Measurements from ENCODE around the gene RBAK.
"Not testable (repeated sequence)": the region's sequence is repeated elsewhere in the genome, so short reads cannot be mapped to it uniquely, and the experiment has no call there.

The RBAK gene

GRCh38 chr7:5065107-5065407, 19.4 kb downstream of the RBAK start:
- Histone ChIP-seq H3K4me3 (ENCODE audit: insufficient read depth, low read length, poor library complexity, severe bottlenecking) (no peak overlapping the region), H3K36me3 (ENCODE audit: low read length) (peaks cover 84% of the 10 kb centered on the region), H3K27me3 (ENCODE audit: low read length) (no peaks in the 10 kb centered on the region), H3K4me2 (ENCODE audit: low read depth, low read length, poor library complexity, severe bottlenecking) (no peak overlapping the region), H3K9ac (ENCODE audit: low read length) (no peak overlapping the region), H3K9me2 (replicated peaks; ENCODE audit: insufficient read depth, low read length) (no peaks in the 10 kb centered on the region), H3K27ac (ENCODE audit: low read depth, low read length) (no peak overlapping the region), H3F3A (ENCODE audit: insufficient read depth) (0 out of 2 replicates have a peak, but pooled peaks cover 10% of the 10 kb centered on the region), H4K20me1 (ENCODE audit: low read depth, low read length) (no peaks in the 10 kb centered on the region), H2AFZ (ENCODE audit: low read depth, low read length, severe bottlenecking) (no peak overlapping the region), H3K79me2 (ENCODE audit: insufficient read depth, low read length) (no peaks in the 10 kb centered on the region), H3K9me3 (ENCODE audit: insufficient read depth, low read length) (peaks cover 80% of the 10 kb centered on the region)
- TF ChIP-seq EZH2phosphoT487 (conservative IDR thresholded peaks at IDR 0.05; ENCODE audit: low read length), result no peak
- TF ChIP-seq, protein P1, sequence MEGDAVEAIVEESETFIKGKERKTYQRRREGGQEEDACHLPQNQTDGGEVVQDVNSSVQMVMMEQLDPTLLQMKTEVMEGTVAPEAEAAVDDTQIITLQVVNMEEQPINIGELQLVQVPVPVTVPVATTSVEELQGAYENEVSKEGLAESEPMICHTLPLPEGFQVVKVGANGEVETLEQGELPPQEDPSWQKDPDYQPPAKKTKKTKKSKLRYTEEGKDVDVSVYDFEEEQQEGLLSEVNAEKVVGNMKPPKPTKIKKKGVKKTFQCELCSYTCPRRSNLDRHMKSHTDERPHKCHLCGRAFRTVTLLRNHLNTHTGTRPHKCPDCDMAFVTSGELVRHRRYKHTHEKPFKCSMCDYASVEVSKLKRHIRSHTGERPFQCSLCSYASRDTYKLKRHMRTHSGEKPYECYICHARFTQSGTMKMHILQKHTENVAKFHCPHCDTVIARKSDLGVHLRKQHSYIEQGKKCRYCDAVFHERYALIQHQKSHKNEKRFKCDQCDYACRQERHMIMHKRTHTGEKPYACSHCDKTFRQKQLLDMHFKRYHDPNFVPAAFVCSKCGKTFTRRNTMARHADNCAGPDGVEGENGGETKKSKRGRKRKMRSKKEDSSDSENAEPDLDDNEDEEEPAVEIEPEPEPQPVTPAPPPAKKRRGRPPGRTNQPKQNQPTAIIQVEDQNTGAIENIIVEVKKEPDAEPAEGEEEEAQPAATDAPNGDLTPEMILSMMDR (IDR thresholded peaks at IDR 0.05; ENCODE audit: insufficient read depth, low read length, poor library complexity, severe bottlenecking), result no peak

GRCh38 chr7:5068521-5068920, 22.9 kb downstream of the RBAK start:
- H3F3A ChIP-seq (ENCODE audit: insufficient read depth), result 0 out of 2 replicates have a peak, but pooled peaks cover 10% of the 10 kb centered on the region
- H3K79me2 ChIP-seq (ENCODE audit: insufficient read depth, low read length), result no peaks in the 10 kb centered on the region
- H2AFZ ChIP-seq (ENCODE audit: low read depth, low read length, severe bottlenecking), result no peak overlapping the region
- peaks cover 53% of the 10 kb centered on the region for H3K36me3 ChIP-seq (ENCODE audit: low read length)
- H3K27ac ChIP-seq (ENCODE audit: low read depth, low read length), result no peak overlapping the region
- no peak overlapping the region for H3K4me2 ChIP-seq (ENCODE audit: low read depth, low read length, poor library complexity, severe bottlenecking)
- TF ChIP-seq, protein P1 (IDR thresholded peaks at IDR 0.05; ENCODE audit: insufficient read depth, low read length, poor library complexity, severe bottlenecking), result no peak
- TF ChIP-seq EZH2phosphoT487 (conservative IDR thresholded peaks at IDR 0.05; ENCODE audit: low read length), result no peak
- peaks cover 50% of the 10 kb centered on the region for H3K9me3 ChIP-seq (ENCODE audit: insufficient read depth, low read length)
- H3K4me3 ChIP-seq (ENCODE audit: insufficient read depth, low read length, poor library complexity, severe bottlenecking), result no peak overlapping the region
- H3K9ac ChIP-seq (ENCODE audit: low read length), result no peak overlapping the region
- H4K20me1 ChIP-seq (ENCODE audit: low read depth, low read length), result no peaks in the 10 kb centered on the region
- H3K27me3 ChIP-seq (ENCODE audit: low read length), result no peaks in the 10 kb centered on the region
- no peaks in the 10 kb centered on the region for H3K9me2 ChIP-seq (replicated peaks; ENCODE audit: insufficient read depth, low read length)

DNA sequence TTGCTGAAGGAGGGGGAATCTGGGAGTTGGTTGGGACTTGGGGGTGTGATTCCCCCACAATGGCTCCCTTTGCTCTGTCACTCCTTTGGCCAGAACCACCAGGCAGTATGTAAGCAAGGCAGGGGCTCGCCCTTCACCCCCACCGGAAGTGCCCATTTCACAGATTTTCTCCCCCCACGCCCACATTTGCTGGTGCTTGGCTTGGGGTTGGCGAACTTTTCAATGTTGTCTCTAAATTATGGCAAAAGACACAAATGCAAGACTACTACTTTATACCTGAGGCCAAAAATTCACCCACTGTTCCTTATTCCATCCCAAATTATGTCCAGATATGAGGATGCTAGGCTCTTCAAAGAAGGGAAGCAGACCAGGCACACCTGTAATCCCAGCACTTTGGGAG, 24.5 kb downstream of the RBAK start:
- peaks cover 33% of the 10 kb centered on the region for H3K9me3 ChIP-seq (ENCODE audit: insufficient read depth, low read length)

GRCh38 chr7:5075187-5075586, 29.5 kb downstream of the RBAK start:
- H3K9me2 ChIP-seq (replicated peaks; ENCODE audit: insufficient read depth, low read length); H3K4me3 ChIP-seq (ENCODE audit: insufficient read depth, low read length, poor library complexity, severe bottlenecking); H3K27ac ChIP-seq (ENCODE audit: low read depth, low read length); H3K9ac ChIP-seq (ENCODE audit: low read length); H3K27me3 ChIP-seq (ENCODE audit: low read length); H4K20me1 ChIP-seq (ENCODE audit: low read depth, low read length); H3K9me3 ChIP-seq (ENCODE audit: insufficient read depth, low read length); H3K4me2 ChIP-seq (ENCODE audit: low read depth, low read length, poor library complexity, severe bottlenecking); H2AFZ ChIP-seq (ENCODE audit: low read depth, low read length, severe bottlenecking); H3F3A ChIP-seq (ENCODE audit: insufficient read depth); H3K79me2 ChIP-seq (ENCODE audit: insufficient read depth, low read length); H3K36me3 ChIP-seq (ENCODE audit: low read length): not testable (repeated sequence)

More for the DNA sequence above, 24.5 kb downstream of the RBAK start:
- Histone ChIP-seq H3K9me2 (replicated peaks; ENCODE audit: insufficient read depth, low read length) (no peaks in the 10 kb centered on the region), H4K20me1 (ENCODE audit: low read depth, low read length) (no peaks in the 10 kb centered on the region), H3K36me3 (ENCODE audit: low read length) (peaks cover 36% of the 10 kb centered on the region), H2AFZ (ENCODE audit: low read depth, low read length, severe bottlenecking) (no peak overlapping the region), H3F3A (ENCODE audit: insufficient read depth) (no peaks in the 10 kb centered on the region), H3K27me3 (ENCODE audit: low read length) (no peaks in the 10 kb centered on the region), H3K79me2 (ENCODE audit: insufficient read depth, low read length) (no peaks in the 10 kb centered on the region), H3K4me3 (ENCODE audit: insufficient read depth, low read length, poor library complexity, severe bottlenecking) (no peak overlapping the region), H3K27ac (ENCODE audit: low read depth, low read length) (no peak overlapping the region), H3K9ac (ENCODE audit: low read length) (no peak overlapping the region), H3K4me2 (ENCODE audit: low read depth, low read length, poor library complexity, severe bottlenecking) (no peak overlapping the region)
- TF ChIP-seq, protein P1 (IDR thresholded peaks at IDR 0.05; ENCODE audit: insufficient read depth, low read length, poor library complexity, severe bottlenecking), result no peak
- no peak for TF ChIP-seq EZH2phosphoT487 (conservative IDR thresholded peaks at IDR 0.05; ENCODE audit: low read length)

Data from SU-DHL-6 (cell line).